ENCODE results near the gene TMEM263.

DNA sequence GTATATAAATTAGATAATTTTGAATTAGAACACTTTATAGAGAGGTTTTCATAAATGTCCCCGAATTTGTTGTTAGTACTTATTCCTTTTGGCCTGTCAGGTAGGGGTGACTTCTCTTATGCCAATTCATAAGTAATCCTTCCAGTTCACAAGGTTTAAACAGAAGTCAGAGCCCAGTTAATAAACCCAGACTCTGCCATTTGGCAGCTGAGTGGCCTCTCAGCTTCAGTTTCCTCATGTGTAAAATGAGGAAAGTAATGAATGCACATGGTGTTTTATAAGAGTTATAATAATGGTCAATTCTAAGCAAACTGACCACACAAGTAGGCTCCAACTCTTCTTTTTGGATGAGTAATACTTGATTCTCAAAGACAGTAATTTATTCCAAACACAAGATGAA, 21.0 kb downstream of the TMEM263 start:
- TF ChIP-seq JUND (IDR thresholded peaks at IDR 0.05) (no peak), ZFX (IDR thresholded peaks at IDR 0.05) (no peak), ZBTB33 (IDR thresholded peaks at IDR 0.05; ENCODE audit: extremely low read depth, insufficient replicate concordance, low read length) (no peak), RAD21 (IDR thresholded peaks at IDR 0.05; ENCODE audit: low read depth) (no peak), CTCF (IDR thresholded peaks at IDR 0.05 in 2 of 3, conservative IDR thresholded peaks at IDR 0.05 in 1 of 3; ENCODE audit: borderline replicate concordance in 1 of 3, insufficient read depth in 1 of 3, low read depth in 2 of 3, low read length in 2 of 3) (no peak), EGR1 (IDR thresholded peaks at IDR 0.05; ENCODE audit: low read depth) (no peak), SIN3A (IDR thresholded peaks at IDR 0.05; ENCODE audit: low read depth) (no peak), SP1 (IDR thresholded peaks at IDR 0.05; ENCODE audit: low read depth) (no peak), POLR2AphosphoS5 (IDR thresholded peaks at IDR 0.05; ENCODE audit: low read depth, low read length) (no peak), YY1 (IDR thresholded peaks at IDR 0.05; ENCODE audit: extremely low read depth, insufficient replicate concordance, low read depth, low read length) (no peak), EZH2phosphoT487 (IDR thresholded peaks at IDR 0.05; ENCODE audit: borderline replicate concordance) (no peak), FOSL1 (IDR thresholded peaks at IDR 0.05; ENCODE audit: low read depth) (no peak), POLR2A (IDR thresholded peaks at IDR 0.05; ENCODE audit: borderline replicate concordance, extremely low read depth, insufficient read depth, insufficient read length) (no peak)
- TF ChIP-seq, protein P1, sequence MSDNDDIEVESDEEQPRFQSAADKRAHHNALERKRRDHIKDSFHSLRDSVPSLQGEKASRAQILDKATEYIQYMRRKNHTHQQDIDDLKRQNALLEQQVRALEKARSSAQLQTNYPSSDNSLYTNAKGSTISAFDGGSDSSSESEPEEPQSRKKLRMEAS (IDR thresholded peaks at IDR 0.05), result no peak
